DND-41 (cell line): Measurements from ENCODE around the gene PCDHGA1.
A peak's percentile ranks its signal among the peaks of the same experiment; 100 is the strongest.
"Not testable (repeated sequence)": the region's sequence is repeated elsewhere in the genome, so short reads cannot be mapped to it uniquely, and the experiment has no call there.

Experiments used
- ATAC-seq: fragments of 200-7000 bp; cut with Tn5 transposase; 3 replicates; pipeline ENCODE4 v1.9.1; 2021; ENCODE audit warnings: low read depth; ENCODE audit not compliant: insufficient read depth
- DNase-seq: peaks from one replicate; pipeline ENCODE4 v3.0.0-alpha.2; 2020
- H2AFZ ChIP-seq: 2 replicates; pipeline ENCODE4 v1.6.0; 2012; ENCODE audit warnings: low read depth, low read length
- H3K27ac ChIP-seq: 2 replicates; pipeline ENCODE4 v1.5.1; 2012; ENCODE audit warnings: low read length, inconsistent platforms
- H3K27me3 ChIP-seq: fragments of 200-600 bp; sonication (generic); 2 replicates; pipeline ENCODE4 v1.6.0; 2012; ENCODE audit warnings: low read length, mild to moderate bottlenecking, inconsistent platforms; ENCODE audit not compliant: insufficient read depth, poor library complexity
- H3K36me3 ChIP-seq: 2 replicates; pipeline ENCODE4 v1.5.1; 2012; ENCODE audit warnings: low read length, inconsistent platforms; ENCODE audit not compliant: insufficient read depth
- H3K4me1 ChIP-seq: 2 replicates; pipeline ENCODE4 v1.5.1; 2012; ENCODE audit warnings: mild to moderate bottlenecking, low read length; ENCODE audit not compliant: insufficient read depth
- H3K4me2 ChIP-seq: 2 replicates; pipeline ENCODE4 v1.6.0; 2012; ENCODE audit warnings: mild to moderate bottlenecking, moderate library complexity, low read length, inconsistent platforms; ENCODE audit not compliant: insufficient read depth
- H3K4me3 ChIP-seq, 2 experiments: fragments of 200-600 bp in 1 of 2; shearing (Covaris generic) in 1 of 2; 2 replicates each; pipeline ENCODE4 v1.5.1; 2012 to 2016; ENCODE audit warnings: inconsistent platforms in 2 of 2, low read length in 2 of 2, mild to moderate bottlenecking in 2 of 2, low read depth in 1 of 2, moderate library complexity in 1 of 2
- H3K79me2 ChIP-seq: 2 replicates; pipeline ENCODE4 v1.6.0; 2012; ENCODE audit warnings: low read length, inconsistent platforms; ENCODE audit not compliant: insufficient read depth
- H3K9ac ChIP-seq: 2 replicates; pipeline ENCODE4 v1.6.0; 2012; ENCODE audit warnings: low read depth, mild to moderate bottlenecking, inconsistent platforms, low read length, moderate library complexity
- H3K9me3 ChIP-seq: 2 replicates; pipeline ENCODE4 v1.5.1; 2012; ENCODE audit warnings: low read length, moderate library complexity, mild to moderate bottlenecking, inconsistent platforms; ENCODE audit not compliant: insufficient read depth, severe bottlenecking
- H4K20me1 ChIP-seq: 2 replicates; pipeline ENCODE4 v1.6.0; 2012; ENCODE audit warnings: low read length; ENCODE audit not compliant: insufficient read depth
- CTCF ChIP-seq: IDR thresholded peaks from 2 replicates; pipeline ENCODE4 v1.5.1; 2012; ENCODE audit warnings: borderline replicate concordance, low read length, moderate library complexity, mild to moderate bottlenecking; ENCODE audit not compliant: poor library complexity, severe bottlenecking; ENCODE audit errors: extremely low read depth
- EZH2 ChIP-seq: IDR thresholded peaks from 3 replicates; pipeline ENCODE4 v1.6.1; 2012; ENCODE audit warnings: borderline replicate concordance, low read depth, mild to moderate bottlenecking, moderate library complexity, low read length, inconsistent platforms; ENCODE audit not compliant: severe bottlenecking

PCDHGA1 gene

GRCh38 chr5:141397756-141398551, 67.6 kb downstream of the PCDHGA1 start, which contains the start of gene PCDHGB5:
TSS of gene PCDHGB5 (plus strand) at chr5:141397947. CDS start at chr5:141398128, 181 bp downstream.
- not testable (repeated sequence) for H3K4me1 ChIP-seq, H3K36me3 ChIP-seq, H3K4me3 ChIP-seq, H2AFZ ChIP-seq, H3K9me3 ChIP-seq, H3K79me2 ChIP-seq, H3K27ac ChIP-seq, H3K4me2 ChIP-seq, DNase-seq, H3K27me3 ChIP-seq, H4K20me1 ChIP-seq, ATAC-seq, H3K9ac ChIP-seq
- TF ChIP-seq CTCF: peak; percentile 10

- Histone ChIP-seq H3K4me2 (no peak overlapping the region), H3K27me3 (no peaks in the 10 kb centered on the region), H4K20me1 (no peaks in the 10 kb centered on the region), H3K9me3 (no peaks in the 10 kb centered on the region), H3K79me2 (no peaks in the 10 kb centered on the region), H3K27ac (no peak overlapping the region), H3K36me3 (no peaks in the 10 kb centered on the region), H3K4me3 (no peak overlapping the region), H2AFZ (no peak overlapping the region), H3K9ac (no peak overlapping the region), H3K4me1 (no peaks in the 10 kb centered on the region)
- DNase-seq: no peak
- no peak for TF ChIP-seq CTCF
- TF ChIP-seq EZH2: no peak
- no peak for ATAC-seq
Measured at GRCh38 chr5:141398608-141399007, 68.3 kb downstream of the PCDHGA1 start.

- no peak overlapping the region for H2AFZ ChIP-seq
- H3K4me3 ChIP-seq: no peak overlapping the region
- H3K27me3 ChIP-seq: no peaks in the 10 kb centered on the region
- DNase-seq (no peak), ATAC-seq (no peak)
- H4K20me1 ChIP-seq: no peaks in the 10 kb centered on the region
- no peak overlapping the region for H3K9ac ChIP-seq
- no peak overlapping the region for H3K27ac ChIP-seq
- no peaks in the 10 kb centered on the region for H3K36me3 ChIP-seq
- TF ChIP-seq EZH2 (no peak), CTCF (no peak)
- H3K4me1 ChIP-seq: no peaks in the 10 kb centered on the region
- no peaks in the 10 kb centered on the region for H3K79me2 ChIP-seq
- no peak overlapping the region for H3K4me2 ChIP-seq
- H3K9me3 ChIP-seq: no peaks in the 10 kb centered on the region
Measured at GRCh38 chr5:141399555-141400258, 69.4 kb downstream of the PCDHGA1 start.
